Nephron progenitor cell (in vitro differentiated cells): ENCODE data around the gene PTPN23.

Experiments
- DNase-seq: peaks from one replicate; pipeline ENCODE4 v3.0.0; 2021
- H3K27ac Mint-ChIP-seq: 2 replicates; pipeline ENCODE4 v1.8.0; 2021; ENCODE audit warnings: mild to moderate bottlenecking, moderate library complexity, mixed read lengths
- H3K27me3 Mint-ChIP-seq: 2 replicates; pipeline ENCODE4 v1.8.0; 2021; ENCODE audit warnings: mild to moderate bottlenecking, low read depth, mixed read lengths; ENCODE audit not compliant: poor library complexity
- H3K36me3 Mint-ChIP-seq: 2 replicates; pipeline ENCODE4 v1.8.0; 2021; ENCODE audit warnings: low read depth, mixed read lengths
- H3K4me1 Mint-ChIP-seq: 2 replicates; pipeline ENCODE4 v1.8.0; 2021; ENCODE audit warnings: mixed read lengths
- H3K4me3 Mint-ChIP-seq: 2 replicates; pipeline ENCODE4 v1.8.0; 2021; ENCODE audit warnings: mild to moderate bottlenecking, moderate library complexity, mixed read lengths
- H3K9me3 Mint-ChIP-seq: 2 replicates; pipeline ENCODE4 v1.8.0; 2021; ENCODE audit warnings: mild to moderate bottlenecking, moderate library complexity, mixed read lengths
- TF ChIP-seq, protein P1 (sequence below): fragments of 200-600 bp; sonication (generic); IDR thresholded peaks from 2 replicates; pipeline ENCODE4 v1.5.0; 2021; ENCODE audit warnings: antibody characterized with exemption

The PTPN23 gene

DNA sequence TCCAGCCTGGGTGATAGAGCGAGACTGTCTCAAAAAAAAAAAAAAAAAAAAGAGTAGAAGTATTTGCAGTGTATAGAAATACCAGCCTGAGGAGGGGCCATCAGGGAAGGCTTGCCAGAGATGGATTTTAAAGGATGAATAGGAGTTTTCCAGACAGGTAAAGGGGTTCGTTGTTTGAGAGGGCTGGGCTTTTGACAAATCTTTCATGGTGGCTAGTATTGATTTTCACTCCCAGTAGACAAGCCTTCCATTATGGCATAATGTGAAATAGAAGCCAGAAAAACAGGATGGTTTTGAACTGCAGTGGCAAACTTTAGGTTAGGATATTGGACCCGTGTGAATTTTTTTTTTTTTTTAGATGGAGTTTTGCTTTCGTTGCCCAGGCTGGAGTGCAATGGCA lies 3.6 kb downstream of the PTPN23 start:
- H3K27ac Mint-ChIP-seq: no peak overlapping the region
- H3K4me3 Mint-ChIP-seq: no peak overlapping the region
- no peaks in the 10 kb centered on the region for H3K9me3 Mint-ChIP-seq
- no peaks in the 10 kb centered on the region for H3K27me3 Mint-ChIP-seq
- TF ChIP-seq, protein P1, sequence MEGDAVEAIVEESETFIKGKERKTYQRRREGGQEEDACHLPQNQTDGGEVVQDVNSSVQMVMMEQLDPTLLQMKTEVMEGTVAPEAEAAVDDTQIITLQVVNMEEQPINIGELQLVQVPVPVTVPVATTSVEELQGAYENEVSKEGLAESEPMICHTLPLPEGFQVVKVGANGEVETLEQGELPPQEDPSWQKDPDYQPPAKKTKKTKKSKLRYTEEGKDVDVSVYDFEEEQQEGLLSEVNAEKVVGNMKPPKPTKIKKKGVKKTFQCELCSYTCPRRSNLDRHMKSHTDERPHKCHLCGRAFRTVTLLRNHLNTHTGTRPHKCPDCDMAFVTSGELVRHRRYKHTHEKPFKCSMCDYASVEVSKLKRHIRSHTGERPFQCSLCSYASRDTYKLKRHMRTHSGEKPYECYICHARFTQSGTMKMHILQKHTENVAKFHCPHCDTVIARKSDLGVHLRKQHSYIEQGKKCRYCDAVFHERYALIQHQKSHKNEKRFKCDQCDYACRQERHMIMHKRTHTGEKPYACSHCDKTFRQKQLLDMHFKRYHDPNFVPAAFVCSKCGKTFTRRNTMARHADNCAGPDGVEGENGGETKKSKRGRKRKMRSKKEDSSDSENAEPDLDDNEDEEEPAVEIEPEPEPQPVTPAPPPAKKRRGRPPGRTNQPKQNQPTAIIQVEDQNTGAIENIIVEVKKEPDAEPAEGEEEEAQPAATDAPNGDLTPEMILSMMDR: no peak
- peaks cover 27% of the 10 kb centered on the region for H3K36me3 Mint-ChIP-seq
- no peak for DNase-seq
- peaks cover 39% of the 10 kb centered on the region for H3K4me1 Mint-ChIP-seq

DNA sequence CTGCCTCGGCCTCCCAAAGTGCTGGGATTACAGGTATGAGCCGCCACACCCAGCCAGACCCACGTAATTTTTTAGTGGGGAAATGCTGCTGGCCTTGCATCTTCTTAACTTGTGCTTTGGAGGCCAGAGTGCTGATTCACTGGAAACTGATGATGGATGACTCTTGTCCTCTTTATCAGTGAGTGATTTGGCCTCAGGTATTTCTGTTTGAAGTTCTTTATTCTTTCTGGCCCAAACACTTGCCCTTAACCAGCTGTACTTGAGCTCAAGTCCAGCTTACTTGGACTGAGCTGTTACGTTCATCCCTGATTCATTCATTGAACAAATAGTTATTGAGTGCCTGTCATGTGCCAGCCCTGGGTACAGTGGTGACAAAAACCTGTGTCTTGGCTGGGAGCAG lies 4.2 kb downstream of the PTPN23 start:
- peaks cover 27% of the 10 kb centered on the region for H3K36me3 Mint-ChIP-seq
- no peak overlapping the region for H3K27ac Mint-ChIP-seq
- TF ChIP-seq, protein P1: no peak
- H3K4me3 Mint-ChIP-seq: no peak overlapping the region
- no peaks in the 10 kb centered on the region for H3K9me3 Mint-ChIP-seq
- H3K4me1 Mint-ChIP-seq: peaks cover 33% of the 10 kb centered on the region
- DNase-seq: no peak
- H3K27me3 Mint-ChIP-seq: no peaks in the 10 kb centered on the region

DNA sequence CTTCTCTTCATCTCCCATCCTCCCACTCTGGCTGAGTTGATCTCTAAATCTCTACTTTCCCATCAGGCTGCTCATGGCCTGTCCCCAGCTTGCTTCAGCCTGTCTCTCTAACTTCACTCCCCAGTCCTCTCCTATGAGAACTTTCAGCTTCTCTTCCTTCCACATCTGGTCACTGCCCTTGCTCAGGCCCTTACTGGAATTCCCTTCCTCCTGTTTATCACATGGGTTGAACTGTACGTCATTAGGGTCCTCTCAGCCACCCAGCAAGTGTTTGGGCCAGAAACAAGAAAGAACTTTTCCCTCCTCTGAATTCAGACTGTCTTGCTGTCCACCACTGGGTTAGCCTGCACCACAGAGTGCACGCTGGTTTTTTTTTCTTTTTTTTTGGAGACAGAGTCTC lies 5.0 kb downstream of the PTPN23 start:
- TF ChIP-seq, protein P1: no peak
- peaks cover 27% of the 10 kb centered on the region for H3K36me3 Mint-ChIP-seq
- H3K4me3 Mint-ChIP-seq: no peak overlapping the region
- no peak for DNase-seq
- no peaks in the 10 kb centered on the region for H3K9me3 Mint-ChIP-seq
- H3K27ac Mint-ChIP-seq: peak overlapping the region; percentile 18
- H3K4me1 Mint-ChIP-seq: peaks cover 32% of the 10 kb centered on the region
- no peaks in the 10 kb centered on the region for H3K27me3 Mint-ChIP-seq

DNA sequence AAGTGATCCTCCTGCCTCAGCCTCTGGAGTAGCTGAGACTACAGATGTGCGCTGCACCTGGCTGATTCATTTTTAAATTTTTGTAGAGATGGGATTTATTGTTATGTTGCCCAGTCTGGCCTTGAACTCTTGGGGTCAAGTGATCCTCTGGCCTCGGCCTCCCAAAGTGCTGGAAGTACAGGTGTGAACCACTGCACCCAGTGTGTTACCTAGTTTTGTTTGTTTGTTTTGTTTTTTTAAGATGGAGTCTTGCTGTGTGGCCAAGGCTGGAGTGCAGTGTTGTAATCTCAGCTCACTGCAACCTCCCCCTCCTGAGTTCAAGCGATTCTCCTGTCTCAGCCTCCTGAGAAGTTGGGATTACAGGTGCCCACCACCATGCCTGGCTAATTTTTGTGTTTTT lies 12.1 kb downstream of the PTPN23 start:
- Mint-ChIP-seq H3K27ac (no peak overlapping the region), H3K27me3 (no peaks in the 10 kb centered on the region), H3K9me3 (no peaks in the 10 kb centered on the region), H3K4me1 (peaks cover 42% of the 10 kb centered on the region), H3K4me3 (no peak overlapping the region), H3K36me3 (peaks cover 12% of the 10 kb centered on the region)
- no peak for DNase-seq
- TF ChIP-seq, protein P1: no peak

DNA sequence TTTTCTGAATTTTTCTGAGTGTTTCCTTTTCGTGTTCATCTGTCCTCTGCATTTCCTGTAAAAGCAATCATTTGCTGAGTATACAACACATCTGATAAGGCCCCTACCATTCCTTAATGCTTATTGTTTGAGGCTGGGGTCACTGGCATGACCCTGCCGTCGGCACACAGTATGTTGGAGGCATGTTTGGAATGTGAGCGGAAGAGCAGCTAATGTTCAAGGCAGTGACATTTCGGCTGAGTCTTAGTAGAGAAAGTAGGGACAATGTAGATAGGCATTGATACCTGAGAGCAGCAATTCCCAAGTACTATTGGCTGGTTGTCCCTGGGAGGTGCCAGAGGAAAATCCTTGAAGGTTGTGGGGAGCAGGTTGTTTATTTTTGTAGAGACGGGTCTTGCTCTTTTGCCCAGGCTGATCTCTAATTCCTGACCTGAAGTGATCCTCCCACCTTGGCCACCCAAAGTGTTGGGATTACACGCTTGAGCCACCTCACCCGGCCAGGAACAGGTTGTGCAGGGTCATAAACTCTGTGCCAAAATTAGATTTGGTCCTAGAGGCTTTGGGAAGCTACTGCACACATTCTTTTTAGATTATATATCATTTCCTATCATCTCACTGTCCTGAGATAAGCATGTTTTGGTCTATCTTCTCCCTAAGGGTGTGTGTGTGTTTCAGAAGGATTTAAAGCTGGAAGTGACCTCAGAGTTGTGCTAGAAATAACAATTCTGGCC lies 13.5 kb downstream of the PTPN23 start:
- TF ChIP-seq, protein P1: no peak
- Mint-ChIP-seq H3K9me3 (no peaks in the 10 kb centered on the region), H3K4me3 (no peak overlapping the region), H3K27ac (peak overlapping the region; percentile 44), H3K4me1 (peaks cover 51% of the 10 kb centered on the region), H3K27me3 (no peaks in the 10 kb centered on the region), H3K36me3 (peaks cover 6% of the 10 kb centered on the region)
- DNase-seq: peak; percentile 27

DNA sequence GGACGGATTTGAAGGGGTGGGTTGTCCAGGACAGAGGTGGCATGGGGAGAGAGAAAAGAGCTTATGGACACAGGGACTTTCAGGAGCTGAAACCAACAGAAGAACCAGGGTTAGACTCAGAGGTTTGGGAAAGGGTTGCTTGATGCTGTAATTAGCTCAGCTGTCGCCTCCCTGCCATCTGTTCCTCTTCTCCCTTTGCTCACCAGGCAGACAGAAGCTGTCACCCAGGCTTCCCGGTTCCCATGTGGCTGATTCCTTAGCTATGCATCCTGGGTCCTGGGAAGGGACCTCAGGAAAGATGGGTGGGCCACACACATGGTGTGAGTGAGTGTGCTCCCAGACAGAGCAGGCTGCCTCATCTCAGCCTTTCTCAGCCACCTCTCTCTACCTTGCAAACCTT lies 14.1 kb downstream of the PTPN23 start:
- Mint-ChIP-seq H3K4me3 (no peak overlapping the region), H3K4me1 (peaks cover 52% of the 10 kb centered on the region)

More for the DNA sequence above, 14.1 kb downstream of the PTPN23 start:
- Mint-ChIP-seq H3K36me3 (peaks cover 6% of the 10 kb centered on the region), H3K27me3 (no peaks in the 10 kb centered on the region), H3K9me3 (no peaks in the 10 kb centered on the region), H3K27ac (peak overlapping the region; percentile 21)
- TF ChIP-seq, protein P1: no peak
- DNase-seq: no peak
